HG02943 (cell line): Measurements from ENCODE around the gene ETNK2.
"Not testable (repeated sequence)": the region's sequence is repeated elsewhere in the genome, so short reads cannot be mapped to it uniquely, and the experiment has no call there.

Experiments used
- ATAC-seq: cut with Tn5 transposase; IDR thresholded peaks from one replicate; pipeline ENCODE4 v1.9.1; 2021; ENCODE audit warnings: mild to moderate bottlenecking, low read depth, moderate library complexity; ENCODE audit not compliant: unreplicated experiment

The ETNK2 gene

DNA sequence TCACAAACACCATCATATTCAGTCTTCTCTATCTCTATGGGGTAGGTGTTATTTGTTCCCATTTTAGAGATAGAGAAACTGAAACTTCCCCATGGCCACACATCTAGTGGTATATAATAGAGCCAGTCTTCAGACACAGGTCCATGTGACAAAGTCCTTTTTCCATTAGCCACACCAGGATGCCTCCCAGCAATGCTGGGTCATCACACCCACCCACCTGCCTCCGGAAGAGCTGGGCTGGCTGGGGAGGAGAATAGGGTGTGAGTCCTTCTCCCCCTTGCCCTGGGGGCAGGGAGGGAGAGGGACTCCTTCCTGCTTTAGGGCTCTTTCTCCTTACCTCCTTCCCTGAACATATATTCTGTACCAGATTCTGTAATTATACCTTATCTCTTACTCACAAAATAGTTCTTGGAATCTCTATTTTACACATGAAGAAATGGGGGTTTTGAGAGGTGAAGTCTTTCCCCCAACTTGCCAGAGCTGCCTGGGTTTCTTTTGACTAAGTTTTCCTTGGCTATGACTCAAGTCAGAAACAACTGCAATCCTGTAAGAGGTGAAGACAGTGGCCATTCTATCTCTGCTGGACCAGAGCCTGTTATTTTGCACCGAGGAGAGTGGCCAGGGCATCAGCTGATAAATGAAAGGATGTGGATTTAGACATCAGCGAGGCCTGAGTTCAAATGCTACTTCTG lies 49.0 kb downstream of the ETNK2 start:
- ATAC-seq = no peak

GRCh38 chr1:204102029-204102611 lies 49.7 kb downstream of the ETNK2 start:
- no peak for ATAC-seq

DNA sequence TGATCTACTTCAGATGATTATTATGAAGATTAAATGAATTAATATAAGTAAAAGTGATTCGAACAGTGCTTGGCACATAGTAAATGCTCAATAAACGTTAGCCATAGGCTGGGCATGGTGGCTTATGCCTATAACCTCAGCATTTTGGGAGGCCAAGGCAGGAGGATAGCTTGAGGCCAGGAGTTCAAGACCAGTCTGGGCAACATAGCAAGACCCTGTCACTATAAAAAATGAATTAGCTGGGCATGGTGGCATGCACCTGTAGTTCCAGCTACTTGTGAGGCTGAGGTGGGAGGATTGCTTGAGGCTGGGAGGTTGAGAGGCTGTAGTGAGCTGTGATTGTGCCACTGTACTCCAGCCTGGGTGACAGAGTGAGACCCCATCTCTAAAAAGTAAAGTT lies 52.1 kb downstream of the ETNK2 start:
- not testable (repeated sequence) for ATAC-seq

GRCh38 chr1:204098683-204099082 lies 53.2 kb downstream of the ETNK2 start:
- no peak for ATAC-seq

GRCh38 chr1:204096931-204097330 lies 54.9 kb downstream of the ETNK2 start:
- ATAC-seq = no peak

GRCh38 chr1:204094856-204095634 lies 56.8 kb downstream of the ETNK2 start:
- ATAC-seq = no peak

DNA sequence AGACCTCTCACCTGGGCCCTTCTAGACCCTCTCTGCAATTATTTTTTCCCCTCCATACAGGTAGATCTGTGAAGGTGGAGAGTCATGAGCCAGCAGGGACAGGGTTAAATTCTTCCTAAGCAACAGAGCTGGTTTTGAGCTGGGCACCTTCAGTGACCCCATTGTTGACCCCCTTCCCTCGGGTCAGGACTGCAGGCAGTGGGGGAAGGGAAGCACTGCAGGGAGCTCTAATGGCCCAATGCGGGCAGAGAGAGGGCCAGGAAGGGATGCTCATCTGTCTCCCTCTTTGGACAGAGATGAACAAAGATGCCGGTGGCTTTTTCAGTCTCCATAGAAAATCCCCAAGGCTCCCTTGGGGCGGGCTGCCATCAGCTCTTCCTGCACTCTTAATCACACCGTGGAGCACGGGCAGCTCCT lies 57.5 kb downstream of the ETNK2 start:
- no peak for ATAC-seq

- ATAC-seq = no peak
These were observed 58.1 kb downstream of the ETNK2 start for GRCh38 chr1:204093781-204094180.

GRCh38 chr1:204093421-204093717 lies 58.5 kb downstream of the ETNK2 start:
- no peak for ATAC-seq

DNA sequence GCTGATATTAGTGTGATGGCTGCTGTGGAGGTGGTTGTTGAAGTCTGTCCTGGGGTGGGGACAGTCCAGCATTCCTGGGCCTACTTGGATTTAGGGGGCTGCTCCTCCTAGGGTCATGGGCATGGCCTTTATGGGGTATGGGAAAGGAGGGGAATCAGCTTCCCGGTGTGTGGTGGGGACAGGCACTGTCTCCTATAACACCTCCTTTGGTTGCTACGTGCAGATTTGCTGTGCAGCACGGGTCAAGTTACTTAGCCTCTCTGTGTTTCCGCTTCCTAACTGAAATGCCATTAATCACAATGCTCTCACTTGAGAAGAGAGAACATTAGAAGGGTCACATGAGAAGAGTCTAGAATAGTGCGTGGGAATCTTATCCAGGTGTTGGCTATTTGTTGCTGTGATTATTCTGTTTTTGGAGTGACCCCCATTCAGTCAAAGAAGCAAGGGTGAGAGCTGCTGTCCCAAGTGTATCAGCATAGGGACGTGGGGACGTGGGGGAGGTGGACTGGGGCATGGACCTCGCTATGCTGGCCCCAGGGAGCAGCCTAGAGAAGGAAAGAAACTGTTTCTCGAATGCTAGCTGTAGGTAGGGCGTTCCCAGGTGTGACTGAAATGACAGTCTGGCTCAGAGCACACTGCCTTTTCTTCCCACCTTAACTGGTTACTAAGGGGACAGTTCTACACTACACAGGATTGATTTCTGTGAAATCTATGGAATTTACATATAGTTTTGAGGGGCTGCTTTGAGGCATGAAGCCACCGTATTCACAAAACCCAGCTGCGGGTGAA lies 59.0 kb downstream of the ETNK2 start:
- no peak for ATAC-seq

DNA sequence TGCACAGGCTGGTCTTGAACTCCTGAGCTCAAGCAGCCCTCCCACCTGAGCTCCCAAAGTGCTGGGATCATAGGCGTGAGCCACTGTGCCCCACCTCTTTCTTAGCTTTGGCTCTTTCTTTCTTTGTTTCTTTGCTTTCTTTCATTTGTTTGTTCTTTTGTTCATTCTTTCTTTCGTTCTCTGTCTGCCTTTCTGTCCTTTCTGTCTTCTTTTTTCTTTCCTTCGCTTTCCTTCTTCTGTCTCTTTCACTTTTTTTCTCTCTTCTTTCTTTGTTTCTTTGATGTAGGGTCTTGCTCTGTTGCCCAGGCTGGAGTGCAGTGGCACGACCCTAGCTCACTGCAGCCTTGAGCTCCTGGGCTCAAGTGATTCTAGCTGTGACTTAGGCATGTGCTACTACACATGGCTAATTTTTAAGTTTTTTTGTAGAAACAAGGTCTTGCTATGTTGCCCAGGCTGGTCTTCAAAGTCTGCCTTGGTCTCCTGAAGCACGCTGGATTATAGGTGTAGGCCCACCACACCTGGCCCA lies 60.0 kb downstream of the ETNK2 start:
- no peak for ATAC-seq

- ATAC-seq = no peak
These were observed 60.8 kb downstream of the ETNK2 start for GRCh38 chr1:204091066-204091465.

GRCh38 chr1:204090132-204090531 lies 61.7 kb downstream of the ETNK2 start:
- ATAC-seq = not testable (repeated sequence)

- no peak for ATAC-seq
These were observed 62.6 kb downstream of the ETNK2 start for GRCh38 chr1:204089044-204089751.

DNA sequence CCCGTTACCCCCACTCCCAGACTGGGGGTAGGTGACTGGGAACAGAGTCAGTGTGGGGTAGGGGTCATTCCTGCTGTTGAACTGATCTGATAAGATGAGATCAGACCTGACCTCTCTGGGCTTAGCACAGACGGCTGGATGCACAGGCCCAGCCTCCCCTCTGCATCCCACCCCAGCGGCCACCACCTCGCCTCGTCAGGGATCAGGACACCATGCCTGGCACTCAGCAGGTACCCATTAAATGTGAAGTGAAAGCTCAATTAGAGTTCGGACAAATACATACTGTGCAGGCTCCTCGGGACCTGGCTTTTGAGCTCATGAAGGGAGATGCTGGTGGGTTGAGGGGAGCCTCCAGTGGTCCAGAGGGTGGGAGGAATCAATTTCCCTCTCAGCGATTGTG lies 63.2 kb downstream of the ETNK2 start:
- no peak for ATAC-seq

DNA sequence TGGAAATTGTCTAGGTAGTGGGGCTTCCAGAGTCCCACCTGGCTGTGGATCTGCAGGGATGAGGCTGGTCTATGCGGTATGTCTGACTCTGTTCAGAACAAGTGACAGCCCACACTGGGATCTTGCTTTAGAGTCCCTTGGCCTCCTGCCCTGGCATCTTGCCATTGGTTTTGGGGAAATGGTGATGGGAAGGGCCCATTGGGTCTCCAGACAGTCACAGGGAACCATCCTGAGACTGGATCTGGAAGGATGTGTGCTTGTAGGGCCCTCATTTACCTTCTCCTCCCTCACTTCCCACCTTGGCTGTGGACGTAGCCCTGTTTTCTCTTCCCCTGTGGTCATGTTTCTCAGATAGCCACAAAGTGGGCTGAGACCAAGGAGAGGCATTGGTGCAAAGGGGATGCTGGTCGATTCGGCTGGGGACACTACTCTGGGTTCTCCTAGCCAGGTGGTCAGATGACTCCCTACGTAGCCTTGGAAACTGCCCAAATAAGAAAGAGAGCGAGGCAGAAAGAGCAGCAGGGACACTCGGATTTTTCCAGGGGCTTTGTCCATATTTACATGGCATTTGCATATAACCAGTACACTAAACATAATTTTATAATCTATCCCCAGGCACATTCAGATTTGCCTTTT lies 63.8 kb downstream of the ETNK2 start:
- ATAC-seq = no peak

DNA sequence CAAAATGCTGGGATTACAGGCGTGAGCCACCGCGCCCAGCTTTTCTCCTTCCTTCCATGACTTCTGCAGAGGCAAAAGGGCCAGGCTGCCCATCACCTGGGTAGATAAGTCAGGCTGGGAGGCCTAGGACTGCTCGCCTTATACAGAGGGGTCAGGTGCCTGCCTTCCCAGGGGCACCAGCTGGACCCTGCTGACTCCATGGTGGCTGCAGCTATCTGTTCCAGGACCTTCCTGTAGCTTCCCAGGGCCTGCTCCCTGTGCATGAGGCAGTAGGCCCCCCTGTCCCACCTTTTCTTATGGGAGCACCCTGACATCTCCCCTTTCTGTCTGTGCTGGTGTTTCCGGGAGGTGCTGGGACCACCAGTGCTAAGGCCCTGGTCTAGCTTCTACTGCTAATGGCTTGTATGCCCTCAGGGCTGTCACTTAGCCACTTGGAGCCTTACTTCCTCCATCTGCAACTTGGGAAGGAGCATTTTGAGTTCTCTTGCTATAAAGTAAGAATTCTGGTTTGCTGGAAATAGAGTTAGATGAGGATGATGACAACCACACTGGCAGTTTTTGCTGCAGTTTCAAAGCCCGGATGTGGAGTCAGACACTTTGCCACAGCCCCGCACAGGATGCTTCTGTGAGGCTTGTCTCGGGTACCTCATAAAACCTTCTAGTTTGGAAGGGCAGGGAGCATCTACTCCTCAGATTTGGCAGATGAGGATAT lies 64.5 kb downstream of the ETNK2 start:
- no peak for ATAC-seq

- ATAC-seq = no peak
These were observed 66.0 kb downstream of the ETNK2 start for GRCh38 chr1:204085876-204086275.

- no peak for ATAC-seq
These were observed 67.5 kb downstream of the ETNK2 start for GRCh38 chr1:204084247-204084772.
